Activated CD4-positive, CD25-positive, alpha-beta regulatory T cell treated with anti-CD3 and anti-CD28 coated beads, Interleukin-2, amount 50 U/mL, for 72 hours (primary cell): ENCODE results near the gene GLIS2.

Source experiments
- DNase-seq: peaks from one replicate; pipeline ENCODE4 v3.0.0; 2021

The GLIS2 gene

DNA sequence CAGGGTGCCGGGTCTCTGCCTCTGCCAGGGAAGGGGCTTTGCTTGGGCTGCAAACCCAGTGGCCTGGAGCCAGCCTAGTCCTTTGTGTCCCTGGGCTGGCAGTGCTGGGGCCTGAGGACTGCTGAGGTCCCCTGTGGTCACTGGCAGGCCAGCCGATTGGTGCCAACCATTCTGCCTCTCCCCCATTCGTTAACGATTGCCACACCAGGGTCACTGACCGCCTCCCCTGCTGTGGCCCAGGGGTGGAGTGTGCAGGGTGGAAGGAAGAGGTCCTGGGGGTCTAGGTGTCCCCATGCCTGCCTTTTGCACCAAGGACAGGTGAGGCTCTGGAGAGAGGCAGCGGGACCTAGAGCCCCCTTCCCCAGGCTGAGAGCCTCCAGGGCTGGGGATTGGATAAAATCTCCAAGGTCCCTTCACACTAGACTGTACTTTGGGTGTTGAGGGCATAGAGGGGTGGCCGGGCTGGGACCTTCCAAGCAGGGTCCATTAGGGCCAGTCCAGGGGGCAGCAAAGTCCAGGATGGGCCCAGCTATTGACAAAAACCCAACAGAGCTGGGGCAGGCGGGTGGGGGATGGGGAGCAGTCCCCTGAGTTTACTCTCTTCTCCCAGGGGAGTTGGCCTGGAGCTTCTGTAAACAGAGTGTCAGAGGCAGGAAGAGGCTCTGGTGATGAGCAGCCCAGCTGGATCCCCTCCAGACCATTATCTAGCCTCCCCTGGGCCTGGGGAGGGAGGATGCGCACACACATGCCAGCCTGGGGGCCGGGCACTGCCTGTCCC is 56.9 kb downstream of the GLIS2 start:
- no peak for DNase-seq

DNA sequence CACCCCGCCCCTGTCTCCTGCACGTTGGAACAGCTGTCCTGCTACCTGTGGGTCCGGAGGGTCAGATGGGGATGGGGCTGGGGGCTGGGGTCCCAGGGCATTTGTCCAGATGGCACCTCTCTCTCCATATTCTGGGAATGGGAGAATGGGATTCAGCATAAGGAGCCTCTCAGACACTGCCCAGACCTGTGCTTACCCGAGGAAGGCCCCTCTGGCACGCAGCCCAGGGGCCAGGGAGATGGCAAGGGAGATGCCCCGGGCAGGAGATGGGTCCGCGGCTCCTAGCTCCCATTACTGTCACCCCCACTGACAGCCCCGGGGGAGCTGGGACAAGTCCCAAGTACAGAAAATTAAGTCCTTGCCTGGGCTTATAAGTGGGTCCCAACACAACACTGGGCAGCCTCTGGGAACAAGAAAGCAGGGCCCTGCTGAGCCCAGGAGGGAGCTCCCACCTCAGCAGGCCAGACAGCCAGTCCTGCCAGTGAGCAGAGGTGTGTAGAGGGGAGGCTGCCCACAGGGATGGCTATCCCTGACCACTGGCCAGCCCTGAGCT is 57.6 kb downstream of the GLIS2 start:
- DNase-seq = no peak

GRCh38 chr16:4373909-4374742 is 58.3 kb downstream of the GLIS2 start:
- DNase-seq = no peak

DNA sequence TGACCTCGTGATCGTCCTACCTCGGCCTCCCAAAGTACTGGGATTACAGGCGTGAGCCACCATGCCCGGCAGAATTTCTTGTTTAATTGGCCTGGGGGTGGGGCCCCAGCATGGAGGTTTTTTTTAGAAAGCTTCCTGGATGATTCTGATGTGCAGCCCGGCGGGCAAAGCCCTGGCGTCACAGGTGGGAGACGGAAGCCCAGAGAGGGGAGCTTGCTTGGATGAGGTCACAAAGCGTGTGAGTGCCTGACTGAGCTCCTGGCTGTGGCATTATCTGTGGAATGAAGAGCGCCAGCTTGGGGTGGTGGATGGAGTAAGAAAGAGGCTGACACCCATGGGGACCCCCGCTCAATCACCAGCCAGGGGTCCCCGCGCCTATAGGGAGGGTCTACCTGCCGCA is 59.9 kb downstream of the GLIS2 start:
- no peak for DNase-seq

DNA sequence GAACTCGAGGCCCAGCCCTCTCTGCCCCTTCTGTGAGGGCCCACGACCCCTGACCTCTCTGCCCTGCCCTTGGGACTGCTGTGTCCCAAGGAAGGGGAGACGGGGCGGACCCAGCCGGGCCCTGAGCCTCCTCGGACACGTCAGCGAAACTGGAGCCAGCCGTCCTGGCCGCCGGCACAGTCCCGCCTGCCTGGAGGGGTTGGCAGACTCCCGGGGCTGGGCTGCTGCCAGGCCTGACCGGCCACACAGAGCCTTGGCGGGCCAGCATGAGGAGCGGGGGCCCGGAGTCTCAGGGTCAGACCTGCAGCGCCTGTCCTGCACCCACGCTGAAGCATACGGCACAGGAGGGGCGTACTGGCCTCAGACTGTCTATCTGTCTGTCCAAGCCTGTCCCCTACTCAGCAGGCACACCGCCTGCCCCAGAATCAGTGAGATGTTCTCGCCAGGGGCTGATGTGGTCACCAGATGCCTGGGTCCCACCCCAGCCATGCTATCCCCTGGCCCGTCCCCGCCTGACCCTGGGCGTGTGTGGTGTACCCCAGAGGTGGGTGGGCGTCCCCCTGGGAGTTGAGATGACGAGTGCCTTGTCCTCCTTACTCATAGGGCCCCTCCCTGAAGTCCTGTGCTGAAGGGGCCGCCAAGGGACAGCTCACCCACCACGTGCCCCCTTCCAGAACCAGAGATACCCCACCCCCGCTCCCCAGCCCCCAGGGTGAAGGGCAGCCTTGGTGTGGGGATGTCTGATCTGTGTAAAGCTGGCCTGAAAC is 60.4 kb downstream of the GLIS2 start:
- no peak for DNase-seq

GRCh38 chr16:4376893-4377572 is 61.2 kb downstream of the GLIS2 start:
- DNase-seq = no peak

GRCh38 chr16:4377573-4378154 is 61.8 kb downstream of the GLIS2 start:
- no peak for DNase-seq

- DNase-seq = no peak
Observed at GRCh38 chr16:4378161-4378666, 62.3 kb downstream of the GLIS2 start.

GRCh38 chr16:4378999-4379690 is 63.3 kb downstream of the GLIS2 start:
- DNase-seq = no peak

- no peak for DNase-seq
Observed at GRCh38 chr16:4380119-4381063, 64.5 kb downstream of the GLIS2 start.

- no peak for DNase-seq
Observed at GRCh38 chr16:4381072-4381934, 65.4 kb downstream of the GLIS2 start.

- DNase-seq = no peak
Observed at GRCh38 chr16:4381935-4382794, 66.3 kb downstream of the GLIS2 start.

GRCh38 chr16:4382795-4383357 is 67.0 kb downstream of the GLIS2 start:
- DNase-seq = no peak

DNA sequence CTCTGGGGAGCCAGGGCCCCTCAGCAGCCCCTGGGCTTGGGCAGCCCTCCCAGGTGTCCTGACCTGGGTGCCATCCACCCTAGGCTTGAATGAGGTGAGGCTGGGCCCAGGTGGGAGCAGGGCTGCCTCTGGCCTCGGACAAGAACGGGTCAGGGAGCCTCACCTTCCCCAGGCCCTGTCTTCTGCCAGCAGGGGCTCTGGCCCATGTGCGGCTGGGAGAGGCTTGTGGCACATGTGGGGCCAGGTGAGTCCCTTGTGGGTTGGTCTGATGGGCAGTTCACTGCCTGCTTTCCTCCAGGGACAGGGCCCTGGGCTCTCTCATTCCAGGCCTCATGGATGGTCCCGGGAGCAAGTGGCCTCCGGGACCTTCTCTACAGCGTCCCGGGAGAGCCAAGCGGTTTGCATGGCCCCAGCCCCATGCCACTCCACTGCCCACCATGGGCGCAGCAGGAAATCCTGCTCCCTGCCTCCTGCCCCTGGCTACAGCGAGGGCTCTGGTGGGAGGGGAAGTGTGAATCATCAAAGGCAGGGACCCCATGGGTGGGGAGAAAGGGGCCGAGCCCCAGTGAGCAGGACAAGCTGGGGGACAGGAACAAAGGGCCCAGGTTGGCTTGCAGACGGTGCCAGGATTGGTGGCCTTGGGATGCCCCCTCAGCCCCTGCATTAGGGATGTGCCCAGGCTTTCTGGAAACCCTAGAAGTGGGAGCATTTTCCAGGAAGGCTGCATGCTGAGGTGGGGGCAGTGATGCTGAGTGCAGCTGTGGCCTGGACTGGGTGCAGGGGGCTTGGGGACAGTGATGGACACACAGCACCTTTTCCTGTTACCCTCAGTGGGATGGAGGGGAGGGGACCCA is 68.0 kb downstream of the GLIS2 start:
- no peak for DNase-seq

- DNase-seq = no peak
Observed at GRCh38 chr16:4384509-4384942, 68.7 kb downstream of the GLIS2 start.

- DNase-seq = no peak
Observed at GRCh38 chr16:4385066-4385788, 69.4 kb downstream of the GLIS2 start.
